HepG2 (cell line): ENCODE measurements around the gene COLEC12. TPM values are rescaled to one million over a fixed set of nuclear protein-coding genes. Genes with fewer than 3 reads are reported as not detected.

Experiments
- ARID4A ChIP-seq: sonication (generic); formaldehyde crosslinking; IDR thresholded peaks from 2 replicates; pipeline ENCODE4 v1.5.0; 2020; ENCODE audit warnings: mild to moderate bottlenecking, missing genetic modification reagents, borderline replicate concordance
- BCL6 ChIP-seq: IDR thresholded peaks from 2 replicates; pipeline ENCODE4 v1.6.1; 2016; ENCODE audit warnings: missing genetic modification reagents, missing compliant biosample characterization
- CEBPB ChIP-seq: IDR thresholded peaks from 2 replicates; pipeline ENCODE4 v1.6.1; 2011; ENCODE audit warnings: low read depth, low read length, improper control_type of control experiment, borderline replicate concordance
- CREB1 ChIP-seq, 2 experiments: fragments of 450-650 bp in 1 of 2; IDR thresholded peaks; 2 replicates each; pipeline ENCODE4 v1.6.1; 2016 to 2017; ENCODE audit warnings: control low read depth in 1 of 2, mild to moderate bottlenecking in 1 of 2, missing compliant biosample characterization in 1 of 2, missing genetic modification characterization in 1 of 2
- CREM ChIP-seq, 2 experiments: sonication (generic) in 1 of 2; formaldehyde crosslinking in 1 of 2; IDR thresholded peaks; 2 replicates each; pipeline versions ENCODE4 v1.4.0 to v1.6.1; 2016 to 2020; ENCODE audit warnings: antibody characterized with exemption in 1 of 2, mild to moderate bottlenecking in 1 of 2, missing genetic modification reagents in 1 of 2
- EP300 ChIP-seq, 3 experiments: sonication (generic) in 1 of 3; formaldehyde crosslinking in 1 of 3; IDR thresholded peaks; 2 replicates each; pipeline versions ENCODE4 v1.5.1 to v1.6.1; 2011 to 2020; ENCODE audit warnings: low read depth in 2 of 3, low read length in 2 of 3, borderline replicate concordance in 1 of 3, improper control_type of control experiment in 1 of 3, mild to moderate bottlenecking in 1 of 3, missing genetic modification reagents in 1 of 3, moderate library complexity in 1 of 3
- ERF ChIP-seq: IDR thresholded peaks from 2 replicates; pipeline ENCODE4 v1.6.1; 2018; ENCODE audit warnings: missing biosample characterization, missing genetic modification reagents
- FOXA3 ChIP-seq: IDR thresholded peaks from 2 replicates; pipeline ENCODE4 v1.6.1; 2016; ENCODE audit warnings: missing genetic modification reagents, missing compliant biosample characterization
- HNF4A ChIP-seq: sonication (generic); formaldehyde crosslinking; IDR thresholded peaks from 2 replicates; pipeline ENCODE4 v1.4.0; 2020; ENCODE audit warnings: missing genetic modification reagents
- HOMEZ ChIP-seq: IDR thresholded peaks from 2 replicates; pipeline ENCODE4 v1.6.1; 2016; ENCODE audit warnings: low read depth
- SMC3 ChIP-seq: IDR thresholded peaks from 2 replicates; pipeline ENCODE4 v1.6.1; 2011; ENCODE audit warnings: low read length, improper control_type of control experiment
- SOX5 ChIP-seq: IDR thresholded peaks from 2 replicates; pipeline ENCODE4 v1.6.1; 2016; ENCODE audit warnings: borderline replicate concordance
- TGIF2 ChIP-seq: IDR thresholded peaks from 2 replicates; pipeline ENCODE4 v1.6.1; 2016; ENCODE audit warnings: control low read depth, missing compliant biosample characterization
- U2AF1 ChIP-seq: fragments of 200-400 bp; formaldehyde crosslinking; optimal IDR thresholded peaks from 2 replicates; pipeline ENCODE3; 2017; ENCODE audit warnings: mild to moderate bottlenecking, low read depth, low read length
- ZBTB21 ChIP-seq: sonication (generic); formaldehyde crosslinking; IDR thresholded peaks from 2 replicates; pipeline ENCODE4 v1.4.0; 2020; ENCODE audit warnings: missing genetic modification reagents
- ZFP37 ChIP-seq: sonication (generic); formaldehyde crosslinking; IDR thresholded peaks from 2 replicates; pipeline ENCODE4 v1.4.0; 2020; ENCODE audit warnings: missing genetic modification reagents, borderline replicate concordance
- ZNF12 ChIP-seq: sonication (generic); formaldehyde crosslinking; IDR thresholded peaks from 2 replicates; pipeline ENCODE4 v1.5.0; 2020; ENCODE audit warnings: missing genetic modification reagents
- ZNF644 ChIP-seq: IDR thresholded peaks from 2 replicates; pipeline ENCODE4 v1.6.1; 2016; ENCODE audit warnings: low read depth
- ZNF776 ChIP-seq: sonication (generic); formaldehyde crosslinking; IDR thresholded peaks from 2 replicates; pipeline ENCODE4 v1.4.0; 2020; ENCODE audit warnings: mild to moderate bottlenecking, missing genetic modification reagents
- polyA plus RNA-seq, 8 experiments: library from polyadenylated mRNA; depleted of rRNA in 3 of 8; stranded (reverse) in 7 of 8; unstranded in 1 of 8; fragments of >200 nt; fragmentation: Illumina TruSeq in 4 of 8; extraction: Trizol in 4 of 8; gene quantifications; 2 replicates each; pipeline versions ENCODE4 v1.2.1 to v1.2.3, GENCODE V29; 2011 to 2016; ENCODE audit warnings: low read depth in 4 of 8, missing spikeins in 1 of 8, mixed read lengths in 1 of 8; ENCODE audit not compliant: insufficient read depth in 1 of 8
- total RNA-seq, 5 experiments: library from RNA; depleted of rRNA; stranded (reverse); fragments of >200 nt; fragmentation: Illumina TruSeq; extraction: Trizol; gene quantifications; 2 replicates each; pipeline ENCODE4 v1.2.3, GENCODE V29; 2016; ENCODE audit warnings: low read depth in 1 of 5
- TF ChIP-seq, protein P1 (sequence below): IDR thresholded peaks from 2 replicates; pipeline ENCODE4 v1.4.0; 2020; ENCODE audit warnings: mild to moderate bottlenecking, missing genetic modification reagents

The COLEC12 gene
- total and polyA plus RNA-seq, 2 of the 13 experiments (the other 11 are each of a cell fraction or from before 2014, with no cell fraction given), result 0.02 to 0.11 TPM

DNA sequence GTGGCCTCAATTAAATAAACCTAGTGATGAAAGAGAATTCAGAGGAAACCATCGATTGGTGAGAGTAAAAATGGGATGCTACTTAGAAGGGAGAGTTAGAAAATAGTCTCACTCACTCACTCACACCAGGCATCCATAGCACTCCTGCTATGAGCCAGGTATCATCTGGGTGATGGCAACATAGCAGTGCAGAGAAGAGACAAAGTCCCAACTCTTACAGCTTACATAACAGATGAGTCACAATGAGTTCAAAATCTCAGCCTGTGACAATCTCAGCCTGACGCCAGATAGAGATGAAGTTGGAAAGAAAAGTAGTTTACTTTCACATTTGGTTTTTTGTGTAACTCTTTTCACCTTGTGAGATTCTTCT is 177.3 kb downstream of the COLEC12 start (continued):
- TF ChIP-seq ARID4A (CRISPR knock-in tag) (no peak), ERF (no peak), TGIF2 (0 out of 2 replicates have a peak, but pooled peaks have one; percentile 47), CREB1 (IDR thresholded peaks at IDR 0.05) (peak; percentile 58; the same call in 1 of the 2 replicates), CREB1 (CRISPR knock-in tag; IDR thresholded peaks at IDR 0.05) (peak; percentile 71), FOXA3 (peak; percentile 74), BCL6 (CRISPR knock-in tag) (peak; percentile 43; the same call in 1 of the 2 replicates), ZNF776 (CRISPR knock-in tag) (no peak), HOMEZ (CRISPR knock-in tag) (0 out of 2 replicates have a peak, but pooled peaks have one; percentile 40), CEBPB (peak; percentile 63; the same call in 1 of the 2 replicates), ZNF12 (0 out of 2 replicates have a peak, but pooled peaks have one; percentile 55), ZBTB21 (CRISPR knock-in tag) (peak; percentile 63), SMC3 (peak; percentile 23; the same call in 1 of the 2 replicates), HNF4A (CRISPR knock-in tag) (peak; percentile 88), EP300 (IDR thresholded peaks at IDR 0.05; ENCODE audit: low read depth in 2 of 2, low read length in 2 of 2) (peak in 1 of 2 experiments; percentile 56; a peak in 1 of 4 replicates), EP300 (CRISPR knock-in tag; IDR thresholded peaks at IDR 0.05; ENCODE audit: borderline replicate concordance) (no peak), U2AF1 (no peak), ZFP37 (CRISPR knock-in tag) (no peak), CREM (IDR thresholded peaks at IDR 0.05) (0 out of 2 replicates have a peak, but pooled peaks have one; percentile 5), CREM (CRISPR knock-in tag; IDR thresholded peaks at IDR 0.05) (no peak), SOX5 (CRISPR knock-in tag) (peak; percentile 76; the same call in 1 of the 2 replicates), ZNF644 (CRISPR knock-in tag) (peak; percentile 36; the same call in 1 of the 2 replicates)
- TF ChIP-seq, protein P1, sequence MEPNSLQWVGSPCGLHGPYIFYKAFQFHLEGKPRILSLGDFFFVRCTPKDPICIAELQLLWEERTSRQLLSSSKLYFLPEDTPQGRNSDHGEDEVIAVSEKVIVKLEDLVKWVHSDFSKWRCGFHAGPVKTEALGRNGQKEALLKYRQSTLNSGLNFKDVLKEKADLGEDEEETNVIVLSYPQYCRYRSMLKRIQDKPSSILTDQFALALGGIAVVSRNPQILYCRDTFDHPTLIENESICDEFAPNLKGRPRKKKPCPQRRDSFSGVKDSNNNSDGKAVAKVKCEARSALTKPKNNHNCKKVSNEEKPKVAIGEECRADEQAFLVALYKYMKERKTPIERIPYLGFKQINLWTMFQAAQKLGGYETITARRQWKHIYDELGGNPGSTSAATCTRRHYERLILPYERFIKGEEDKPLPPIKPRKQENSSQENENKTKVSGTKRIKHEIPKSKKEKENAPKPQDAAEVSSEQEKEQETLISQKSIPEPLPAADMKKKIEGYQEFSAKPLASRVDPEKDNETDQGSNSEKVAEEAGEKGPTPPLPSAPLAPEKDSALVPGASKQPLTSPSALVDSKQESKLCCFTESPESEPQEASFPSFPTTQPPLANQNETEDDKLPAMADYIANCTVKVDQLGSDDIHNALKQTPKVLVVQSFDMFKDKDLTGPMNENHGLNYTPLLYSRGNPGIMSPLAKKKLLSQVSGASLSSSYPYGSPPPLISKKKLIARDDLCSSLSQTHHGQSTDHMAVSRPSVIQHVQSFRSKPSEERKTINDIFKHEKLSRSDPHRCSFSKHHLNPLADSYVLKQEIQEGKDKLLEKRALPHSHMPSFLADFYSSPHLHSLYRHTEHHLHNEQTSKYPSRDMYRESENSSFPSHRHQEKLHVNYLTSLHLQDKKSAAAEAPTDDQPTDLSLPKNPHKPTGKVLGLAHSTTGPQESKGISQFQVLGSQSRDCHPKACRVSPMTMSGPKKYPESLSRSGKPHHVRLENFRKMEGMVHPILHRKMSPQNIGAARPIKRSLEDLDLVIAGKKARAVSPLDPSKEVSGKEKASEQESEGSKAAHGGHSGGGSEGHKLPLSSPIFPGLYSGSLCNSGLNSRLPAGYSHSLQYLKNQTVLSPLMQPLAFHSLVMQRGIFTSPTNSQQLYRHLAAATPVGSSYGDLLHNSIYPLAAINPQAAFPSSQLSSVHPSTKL (CRISPR knock-in tag), result peak; percentile 87
